Keratinocyte (primary cell): Measurements from ENCODE around the gene TREM2.

Source experiments
- EZH2 ChIP-seq: IDR thresholded peaks from one replicate; pipeline ENCODE4 v1.6.1; 2012; ENCODE audit warnings: inconsistent platforms, mild to moderate bottlenecking, low read length, moderate library complexity
- TF ChIP-seq, protein P1 (sequence below), 3 experiments: IDR thresholded peaks in 1 of 3; conservative IDR thresholded peaks in 1 of 3; optimal IDR thresholded peaks in 1 of 3; 2 replicates in 2 of 3; 3 replicates in 1 of 3; pipeline versions ENCODE3 to v1.5.1; 2011; ENCODE audit warnings: low read length in 3 of 3, mild to moderate bottlenecking in 3 of 3, moderate library complexity in 2 of 3, control low read depth in 1 of 3, inconsistent platforms in 1 of 3; ENCODE audit not compliant: insufficient read depth in 2 of 3; ENCODE audit errors: extremely low read depth in 1 of 3

- TF ChIP-seq, protein P1, sequence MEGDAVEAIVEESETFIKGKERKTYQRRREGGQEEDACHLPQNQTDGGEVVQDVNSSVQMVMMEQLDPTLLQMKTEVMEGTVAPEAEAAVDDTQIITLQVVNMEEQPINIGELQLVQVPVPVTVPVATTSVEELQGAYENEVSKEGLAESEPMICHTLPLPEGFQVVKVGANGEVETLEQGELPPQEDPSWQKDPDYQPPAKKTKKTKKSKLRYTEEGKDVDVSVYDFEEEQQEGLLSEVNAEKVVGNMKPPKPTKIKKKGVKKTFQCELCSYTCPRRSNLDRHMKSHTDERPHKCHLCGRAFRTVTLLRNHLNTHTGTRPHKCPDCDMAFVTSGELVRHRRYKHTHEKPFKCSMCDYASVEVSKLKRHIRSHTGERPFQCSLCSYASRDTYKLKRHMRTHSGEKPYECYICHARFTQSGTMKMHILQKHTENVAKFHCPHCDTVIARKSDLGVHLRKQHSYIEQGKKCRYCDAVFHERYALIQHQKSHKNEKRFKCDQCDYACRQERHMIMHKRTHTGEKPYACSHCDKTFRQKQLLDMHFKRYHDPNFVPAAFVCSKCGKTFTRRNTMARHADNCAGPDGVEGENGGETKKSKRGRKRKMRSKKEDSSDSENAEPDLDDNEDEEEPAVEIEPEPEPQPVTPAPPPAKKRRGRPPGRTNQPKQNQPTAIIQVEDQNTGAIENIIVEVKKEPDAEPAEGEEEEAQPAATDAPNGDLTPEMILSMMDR (optimal IDR thresholded peaks at IDR 0.05 in 1 of 3, IDR thresholded peaks at IDR 0.05 in 1 of 3, conservative IDR thresholded peaks at IDR 0.05 in 1 of 3; ENCODE audit: extremely low read depth in 1 of 3, insufficient read depth in 2 of 3, low read length in 3 of 3), result no peak
- no peak for TF ChIP-seq EZH2
These were observed 37.6 kb downstream of the TREM2 start for GRCh38 chr6:41125282-41125681.
